Kidney (tissue), 14 donors: ENCODE results near the gene SLC49A4. TPM values are rescaled to one million over a fixed set of nuclear protein-coding genes. Genes with fewer than 3 reads are reported as not detected.

Experiments used
- DNase-seq, 5 donors: peaks; one replicate each; pipeline ENCODE4 v3.0.0-alpha.2; 2013 to 2020
- FAIRE-seq: peaks from 2 replicates; lab custom pipeline; 2012; peaks lifted over from hg19 to GRCh38; lab: Jason Lieb, UNC
- H3K27ac ChIP-seq, 2 donors: one replicate each; pipeline ENCODE4 v1.7.0; 2013; ENCODE audit warnings: low read depth in 2 of 2, low read length in 2 of 2, inconsistent platforms in 1 of 2
- H3K27me3 ChIP-seq: one replicate; pipeline ENCODE4 v1.7.1; 2013; ENCODE audit warnings: low read length, inconsistent platforms; ENCODE audit not compliant: control insufficient read depth, insufficient read depth
- H3K36me3 ChIP-seq, 3 donors: one replicate each; pipeline versions ENCODE4 v1.7.0 to v1.7.1; 2013; ENCODE audit warnings: low read length in 3 of 3, control low read depth in 1 of 3, inconsistent platforms in 1 of 3; ENCODE audit not compliant: insufficient read depth in 3 of 3, control insufficient read depth in 2 of 3
- H3K4me1 ChIP-seq, 3 donors: one replicate each; pipeline versions ENCODE4 v1.7.0 to v1.7.1; 2013; ENCODE audit warnings: low read length in 3 of 3, inconsistent platforms in 1 of 3, low read depth in 1 of 3; ENCODE audit not compliant: control insufficient read depth in 2 of 3, insufficient read depth in 2 of 3
- H3K4me3 ChIP-seq, 3 donors: one replicate each; pipeline versions ENCODE4 v1.7.0 to v1.8.1; 2013; ENCODE audit warnings: low read length in 3 of 3, control low read depth in 1 of 3, inconsistent platforms in 1 of 3
- H3K9ac ChIP-seq, 3 donors: one replicate each; pipeline versions ENCODE4 v1.7.0 to v1.7.1; 2013; ENCODE audit warnings: low read length in 3 of 3, control low read depth in 1 of 3, inconsistent platforms in 1 of 3
- H3K9me3 ChIP-seq, 3 donors: one replicate each; pipeline versions ENCODE4 v1.7.0 to v1.7.1; 2013; ENCODE audit warnings: low read length in 3 of 3, control low read depth in 1 of 3, inconsistent platforms in 1 of 3; ENCODE audit not compliant: control insufficient read depth in 2 of 3, insufficient read depth in 1 of 3
- intact Hi-C: fragments of 100-400 bp; cut with DNase I; formaldehyde crosslinking; loops from one replicate; pipeline ENCODE4 v1.11.1; 2022
- polyA plus RNA-seq: library from polyadenylated mRNA; stranded (reverse); fragments of 350-450 nt; fragmentation: Illumina TruSeq; extraction: RNeasy Lipid Tissue Mini Kit (QIAGEN cat#74804); gene quantifications from one replicate; pipeline ENCODE4 v1.2.3, GENCODE V29; 2014; ENCODE audit warnings: low read depth, low replicate concordance; ENCODE audit not compliant: insufficient read depth
- total RNA-seq: library from RNA; stranded (reverse); fragmentation: NEBNext Ultra II Directional; extraction: Animal tissue kit (Norgen Biotek cat#: 25700); gene quantifications from one replicate; pipeline ENCODE4 v1.2.1, GENCODE V29; 2021
- TF ChIP-seq, protein P1 (sequence below): IDR thresholded peaks from 3 replicates; pipeline ENCODE4 v1.5.1; 2012; ENCODE audit warnings: mild to moderate bottlenecking, moderate library complexity, borderline replicate concordance; ENCODE audit not compliant: insufficient read depth; ENCODE audit errors: extremely low read depth
- donor health status: control.
- donor health status: control.
- donor health status: control.
- donor health status: control.
- donor health status: control.
- donor health status: DM: yes; HTN: yes; CAD: no.
- donor health status: Normal renal cell carcinoma (clear cell type).

Gene SLC49A4
- total and polyA plus RNA-seq, 2 donors from 2014 or later = 10.4 to 21.7 TPM

- no peak for FAIRE-seq
- Histone ChIP-seq H3K4me1 (no peaks in the 10 kb centered on the region), H3K9ac (no peak overlapping the region), H3K36me3 (peaks cover 0 to 5% (median 0%) of the 10 kb centered on the region in 3 donors), H3K27me3 (no peaks in the 10 kb centered on the region), H3K27ac (no peak overlapping the region), H3K4me3 (no peak overlapping the region), H3K9me3 (no peaks in the 10 kb centered on the region)
- intact Hi-C loops = no loop called here
- no peak for DNase-seq
- TF ChIP-seq, protein P1, sequence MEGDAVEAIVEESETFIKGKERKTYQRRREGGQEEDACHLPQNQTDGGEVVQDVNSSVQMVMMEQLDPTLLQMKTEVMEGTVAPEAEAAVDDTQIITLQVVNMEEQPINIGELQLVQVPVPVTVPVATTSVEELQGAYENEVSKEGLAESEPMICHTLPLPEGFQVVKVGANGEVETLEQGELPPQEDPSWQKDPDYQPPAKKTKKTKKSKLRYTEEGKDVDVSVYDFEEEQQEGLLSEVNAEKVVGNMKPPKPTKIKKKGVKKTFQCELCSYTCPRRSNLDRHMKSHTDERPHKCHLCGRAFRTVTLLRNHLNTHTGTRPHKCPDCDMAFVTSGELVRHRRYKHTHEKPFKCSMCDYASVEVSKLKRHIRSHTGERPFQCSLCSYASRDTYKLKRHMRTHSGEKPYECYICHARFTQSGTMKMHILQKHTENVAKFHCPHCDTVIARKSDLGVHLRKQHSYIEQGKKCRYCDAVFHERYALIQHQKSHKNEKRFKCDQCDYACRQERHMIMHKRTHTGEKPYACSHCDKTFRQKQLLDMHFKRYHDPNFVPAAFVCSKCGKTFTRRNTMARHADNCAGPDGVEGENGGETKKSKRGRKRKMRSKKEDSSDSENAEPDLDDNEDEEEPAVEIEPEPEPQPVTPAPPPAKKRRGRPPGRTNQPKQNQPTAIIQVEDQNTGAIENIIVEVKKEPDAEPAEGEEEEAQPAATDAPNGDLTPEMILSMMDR = no peak
Observed at GRCh38 chr3:122760453-122761271, 34.2 kb upstream of the SLC49A4 start.

DNA sequence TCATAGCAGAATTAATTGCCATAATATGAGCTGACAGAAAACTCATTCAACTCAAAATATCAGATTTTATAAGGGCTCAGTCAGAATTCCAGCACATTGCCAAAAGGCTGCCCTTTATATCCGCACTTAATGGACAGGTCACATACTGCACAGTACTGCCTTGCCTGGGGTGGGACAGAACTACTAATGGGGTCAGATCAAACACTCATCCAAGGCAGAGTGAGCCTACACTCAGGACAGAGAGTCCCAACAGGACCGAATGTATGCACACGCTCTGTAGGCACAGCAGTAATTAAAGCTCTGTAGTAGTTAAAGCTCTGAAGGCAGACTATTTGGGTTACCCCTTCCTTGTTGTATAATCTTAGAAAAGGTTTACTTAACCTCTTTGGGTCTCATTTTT, 28.4 kb upstream of the SLC49A4 start:
- H3K4me3 ChIP-seq = no peak overlapping the region
- H3K9me3 ChIP-seq = no peaks in the 10 kb centered on the region
- intact Hi-C loops = no loop called here
- FAIRE-seq (no peak), DNase-seq (no peak)
- H3K27ac ChIP-seq = no peak overlapping the region
- no peaks in the 10 kb centered on the region for H3K4me1 ChIP-seq
- no peaks in the 10 kb centered on the region for H3K27me3 ChIP-seq
- no peak overlapping the region for H3K9ac ChIP-seq
- H3K36me3 ChIP-seq = no peaks in the 10 kb centered on the region
- TF ChIP-seq, protein P1 = no peak

- H3K27me3 ChIP-seq = no peaks in the 10 kb centered on the region
- no peak for FAIRE-seq
- H3K9me3 ChIP-seq = no peaks in the 10 kb centered on the region
- H3K4me1 ChIP-seq = no peaks in the 10 kb centered on the region
- no peak overlapping the region for H3K27ac ChIP-seq
- H3K4me3 ChIP-seq = no peak overlapping the region
- TF ChIP-seq, protein P1 = no peak
- H3K9ac ChIP-seq = no peak overlapping the region
- H3K36me3 ChIP-seq = no peaks in the 10 kb centered on the region
- DNase-seq = no peak
- intact Hi-C loops = no loop called here
Observed at GRCh38 chr3:122767540-122768372, 27.1 kb upstream of the SLC49A4 start.
